HG03060 (cell line): ENCODE data around the gene TSPAN16.
"Not testable (repeated sequence)": the region's sequence is repeated elsewhere in the genome, so short reads cannot be mapped to it uniquely, and the experiment has no call there.

ENCODE experiments used
- ATAC-seq: cut with Tn5 transposase; IDR thresholded peaks from one replicate; pipeline ENCODE4 v1.9.1; 2021; ENCODE audit warnings: low read depth, moderate number of reproducible peaks; ENCODE audit not compliant: unreplicated experiment

The TSPAN16 gene

DNA sequence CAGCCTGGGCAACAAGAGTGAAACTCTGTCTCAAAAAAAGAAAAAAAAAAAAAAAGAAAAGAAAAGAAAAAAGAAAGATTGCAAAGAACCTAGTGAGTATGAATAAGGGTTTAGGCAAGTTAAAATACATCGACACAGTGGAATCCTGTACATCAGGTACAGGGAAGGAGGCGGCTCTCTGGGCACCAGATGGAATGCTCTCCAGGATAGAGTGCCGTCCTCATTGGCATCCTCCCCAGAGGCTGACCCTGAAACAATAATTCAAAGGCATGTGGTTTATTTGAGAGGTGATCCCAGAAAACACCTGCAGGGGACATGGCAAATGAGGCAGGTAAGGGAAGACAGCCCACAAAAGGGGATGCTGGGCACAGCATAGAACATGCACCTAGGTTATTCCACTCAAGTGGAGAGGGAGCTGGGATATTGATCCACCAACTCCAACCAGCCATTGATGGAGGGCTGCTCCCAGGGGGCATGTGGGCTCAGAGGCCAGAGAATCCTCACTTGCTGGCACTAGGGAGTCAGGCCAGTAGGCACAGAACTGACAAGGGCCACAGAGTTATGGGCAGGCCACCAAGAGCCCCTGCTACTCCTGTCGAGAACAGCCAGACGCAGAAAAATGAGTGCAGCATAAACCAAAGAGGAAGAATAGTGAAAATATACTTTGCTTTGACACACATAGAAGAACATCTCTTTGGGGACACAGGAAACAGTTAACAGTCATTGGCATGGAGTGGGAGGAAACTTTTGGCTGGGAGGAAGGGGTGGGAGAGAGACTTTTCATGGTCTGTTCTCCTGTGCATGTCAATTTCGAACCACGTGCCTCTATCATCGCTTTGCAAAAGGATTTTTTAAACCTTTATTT lies 4.2 kb downstream of the TSPAN16 start:
- no peak for ATAC-seq

DNA sequence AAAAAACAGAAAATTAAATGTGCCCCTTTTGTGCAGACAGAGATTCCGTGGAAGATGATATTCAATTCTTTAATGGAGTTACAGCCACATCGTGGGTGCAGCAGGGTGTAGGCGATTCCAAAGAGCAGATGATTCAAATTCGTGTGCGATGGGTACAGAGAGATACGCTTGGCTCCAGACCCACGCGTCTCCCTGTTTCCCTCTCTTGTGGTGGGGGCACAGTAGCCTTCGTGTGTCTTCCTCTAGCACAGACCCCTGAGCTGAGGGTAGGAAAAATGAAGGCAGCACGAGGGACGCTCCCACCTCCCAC lies 4.8 kb downstream of the TSPAN16 start:
- no peak for ATAC-seq

DNA sequence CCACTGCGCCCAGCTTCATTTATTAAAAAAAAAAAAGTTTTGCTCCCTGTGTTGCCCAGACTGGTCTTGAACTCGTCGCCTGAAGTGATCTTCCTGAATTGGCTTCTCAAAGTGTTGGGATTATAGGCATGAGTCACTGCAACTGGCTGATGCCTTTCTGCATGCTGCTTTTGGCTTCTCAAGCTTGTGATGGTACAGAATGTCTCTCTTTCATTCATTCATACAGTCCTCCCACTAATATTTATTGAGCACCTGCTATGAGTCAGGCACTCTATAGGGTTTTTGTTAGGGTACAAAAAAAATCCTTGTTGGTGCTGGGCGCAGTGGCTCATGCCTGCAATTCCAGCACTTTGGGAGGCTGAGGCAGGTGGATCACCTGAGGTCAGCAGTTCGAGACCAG lies 9.0 kb downstream of the TSPAN16 start:
- no peak for ATAC-seq

DNA sequence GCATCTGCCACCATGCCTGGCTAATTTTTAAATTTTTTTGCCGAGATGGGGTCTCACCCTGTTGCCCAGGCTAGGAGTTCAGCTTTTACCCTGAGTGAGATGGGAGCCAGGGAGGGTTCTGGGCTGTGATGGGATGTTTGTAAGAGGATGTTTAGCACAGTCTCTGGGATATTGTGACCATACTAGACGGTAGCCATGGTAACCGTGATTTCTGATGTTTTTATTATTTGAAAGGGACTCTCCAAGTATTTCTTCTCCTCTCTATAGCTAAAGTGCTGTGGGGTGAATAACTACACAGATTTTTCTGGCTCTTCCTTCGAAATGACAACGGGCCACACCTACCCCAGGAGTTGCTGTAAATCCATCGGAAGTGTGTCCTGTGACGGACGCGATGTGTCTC lies 10.4 kb downstream of the TSPAN16 start:
- no peak for ATAC-seq

DNA sequence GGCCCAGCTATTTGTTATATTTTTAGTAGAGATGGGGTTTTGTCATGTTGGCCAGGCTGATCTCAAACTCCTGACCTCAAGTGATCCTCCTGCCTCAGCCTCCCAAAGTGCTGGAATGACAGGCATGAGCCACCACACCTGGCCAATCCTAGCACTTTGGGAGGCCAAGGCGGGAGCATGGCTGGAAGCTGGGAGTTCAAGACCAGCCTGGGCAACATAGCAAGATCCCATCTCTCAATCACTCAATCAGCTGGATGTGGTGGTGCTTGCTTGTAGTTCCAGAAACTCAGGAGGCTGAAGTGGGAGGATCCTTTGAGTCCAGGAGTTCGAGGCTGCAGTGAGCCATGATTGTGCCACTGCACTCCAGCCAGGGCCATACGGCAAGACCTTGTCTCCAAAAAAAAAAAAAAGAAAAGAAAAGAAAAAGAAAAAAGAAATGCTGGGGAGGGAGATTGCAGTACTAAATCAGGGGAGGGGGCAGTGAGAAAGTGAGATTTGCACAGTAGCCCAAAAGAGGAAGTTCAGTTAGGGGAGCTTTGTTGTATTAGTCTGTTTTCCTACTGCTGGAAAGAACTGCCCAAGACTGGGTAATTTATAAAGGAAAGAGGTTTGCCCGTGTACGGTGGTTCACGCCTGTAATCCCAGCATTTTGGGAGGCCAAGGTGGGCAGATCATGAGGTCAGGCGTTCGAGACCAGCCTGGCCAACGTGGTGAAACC lies 24.5 kb downstream of the TSPAN16 start:
- ATAC-seq: not testable (repeated sequence)

DNA sequence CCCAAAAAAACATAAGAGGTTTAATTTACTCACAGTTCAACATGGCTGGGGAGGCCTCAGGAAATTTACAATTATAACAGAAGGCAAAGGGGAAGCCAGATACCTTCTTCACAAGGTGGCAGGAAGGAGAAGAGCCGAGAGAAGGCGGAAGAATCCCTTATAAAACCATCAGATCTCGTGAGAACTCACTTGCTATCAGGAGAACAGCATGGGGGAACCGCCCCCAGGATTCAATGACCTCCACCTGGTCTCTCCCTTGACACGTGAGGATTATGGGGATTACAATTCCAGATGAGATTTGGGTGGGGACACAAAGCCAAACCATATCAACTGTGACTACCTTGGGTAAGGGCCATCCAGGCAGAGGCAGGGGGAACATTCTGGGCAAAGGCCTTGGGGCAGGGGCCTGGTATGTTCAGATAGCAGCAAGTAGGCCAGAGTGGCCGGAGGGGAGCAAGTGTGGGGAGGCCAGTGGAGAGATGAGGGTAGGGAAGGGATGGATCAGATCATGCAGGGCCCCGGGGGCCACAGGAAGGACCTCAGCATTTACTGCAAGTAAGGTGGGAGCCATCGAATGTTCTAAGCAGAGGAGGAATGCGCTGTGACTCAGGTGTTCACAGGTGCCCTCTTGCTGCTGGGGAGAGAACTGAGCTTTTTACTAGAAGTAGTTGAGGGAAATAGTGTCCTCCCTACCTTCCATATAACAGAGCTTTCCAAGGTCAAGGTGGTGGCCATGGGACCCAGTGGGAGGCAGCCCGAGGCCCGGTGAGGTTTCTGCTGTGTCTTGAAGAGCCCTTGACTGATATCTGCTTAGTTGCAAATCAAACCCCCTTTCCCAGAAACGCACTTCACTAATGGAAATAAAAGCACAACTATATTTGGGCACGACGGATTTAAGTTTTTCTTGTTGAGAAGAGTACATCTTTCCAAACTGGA lies 25.5 kb downstream of the TSPAN16 start:
- ATAC-seq: no peak

DNA sequence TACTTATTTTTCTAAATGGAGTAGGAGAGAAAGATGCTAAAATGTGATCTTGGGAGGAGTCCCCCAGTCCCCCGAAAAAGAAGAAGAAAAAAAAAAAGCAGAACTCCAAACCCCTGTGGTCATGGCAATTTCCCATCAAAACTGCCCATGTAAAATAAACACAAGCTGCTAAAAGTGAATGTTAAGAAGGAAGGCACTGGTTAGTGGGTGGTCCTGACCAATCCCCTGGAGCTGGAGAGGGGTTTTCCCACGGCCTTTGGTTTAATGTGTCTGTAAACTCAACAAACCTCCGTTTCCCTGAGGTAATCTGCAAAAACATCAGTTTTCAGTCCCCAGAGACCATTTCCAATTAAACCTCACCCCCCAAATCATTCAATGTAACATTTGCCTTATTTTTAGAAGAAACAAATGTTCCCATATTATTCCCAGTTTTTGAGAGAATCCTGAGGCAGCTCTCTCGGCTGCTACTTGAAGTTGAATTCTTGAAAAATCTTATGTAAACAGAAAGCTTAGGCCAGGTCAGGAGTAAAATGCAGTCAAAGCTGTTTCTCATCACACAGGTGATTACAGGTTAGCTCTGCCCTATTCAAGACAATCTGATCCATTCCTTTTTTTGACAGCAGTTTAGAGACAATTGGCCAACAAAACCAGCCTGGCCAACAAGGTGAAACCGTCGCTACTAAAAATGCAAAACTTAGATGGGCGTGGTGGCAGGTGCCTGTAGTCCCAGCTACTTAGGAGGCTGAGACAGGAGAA lies 26.5 kb downstream of the TSPAN16 start:
- ATAC-seq: no peak

DNA sequence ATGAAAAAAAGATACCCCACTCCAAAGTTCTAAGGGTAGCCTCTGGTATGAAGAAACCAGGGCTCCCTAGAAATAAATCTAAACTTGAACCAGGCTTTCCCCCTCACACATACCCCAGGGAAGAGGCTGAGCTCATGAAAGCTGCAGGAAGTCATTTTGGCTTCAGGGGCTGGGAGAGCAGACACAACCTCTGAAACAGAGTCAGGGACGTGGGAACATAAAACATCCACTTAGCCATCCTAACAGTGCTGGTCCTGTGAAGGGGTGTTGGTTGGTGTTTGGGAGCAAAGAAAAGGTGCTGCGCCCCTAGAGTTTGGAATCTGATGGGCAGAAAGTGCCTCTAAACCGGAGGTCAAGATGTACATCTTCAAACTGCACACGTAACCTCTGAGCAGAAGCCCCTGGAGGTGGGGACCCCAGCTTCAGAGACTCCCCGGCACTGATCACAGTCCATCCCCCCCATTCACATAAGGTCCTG lies 27.7 kb downstream of the TSPAN16 start:
- no peak for ATAC-seq

DNA sequence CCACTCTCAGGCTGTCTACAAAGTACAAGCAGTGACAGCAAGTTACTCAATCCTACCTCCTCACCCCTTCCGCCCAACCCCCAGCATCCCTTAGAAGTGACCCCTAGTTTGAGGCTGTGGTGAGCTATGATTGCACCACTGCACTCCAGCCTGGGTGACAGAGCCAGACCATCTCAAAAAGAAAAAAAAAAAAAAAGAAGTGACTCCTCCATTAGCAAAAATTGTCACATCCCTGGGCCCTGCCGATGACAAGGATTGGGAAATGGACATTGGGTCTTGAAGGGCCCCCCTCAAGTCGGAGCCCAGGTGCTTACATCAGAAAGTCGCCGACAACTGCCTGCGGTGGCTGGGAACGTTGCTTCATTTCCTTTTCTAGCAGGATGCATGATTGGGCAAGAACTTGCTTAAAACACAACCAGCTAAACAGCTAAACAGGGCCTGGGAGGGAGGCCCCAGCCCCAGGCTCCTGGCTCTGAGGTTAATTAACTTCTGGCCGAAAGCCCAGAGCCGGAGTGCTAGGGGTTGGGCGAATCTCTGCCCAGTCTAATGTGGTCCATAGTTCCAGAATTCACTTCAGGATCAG lies 28.2 kb downstream of the TSPAN16 start:
- ATAC-seq: no peak

DNA sequence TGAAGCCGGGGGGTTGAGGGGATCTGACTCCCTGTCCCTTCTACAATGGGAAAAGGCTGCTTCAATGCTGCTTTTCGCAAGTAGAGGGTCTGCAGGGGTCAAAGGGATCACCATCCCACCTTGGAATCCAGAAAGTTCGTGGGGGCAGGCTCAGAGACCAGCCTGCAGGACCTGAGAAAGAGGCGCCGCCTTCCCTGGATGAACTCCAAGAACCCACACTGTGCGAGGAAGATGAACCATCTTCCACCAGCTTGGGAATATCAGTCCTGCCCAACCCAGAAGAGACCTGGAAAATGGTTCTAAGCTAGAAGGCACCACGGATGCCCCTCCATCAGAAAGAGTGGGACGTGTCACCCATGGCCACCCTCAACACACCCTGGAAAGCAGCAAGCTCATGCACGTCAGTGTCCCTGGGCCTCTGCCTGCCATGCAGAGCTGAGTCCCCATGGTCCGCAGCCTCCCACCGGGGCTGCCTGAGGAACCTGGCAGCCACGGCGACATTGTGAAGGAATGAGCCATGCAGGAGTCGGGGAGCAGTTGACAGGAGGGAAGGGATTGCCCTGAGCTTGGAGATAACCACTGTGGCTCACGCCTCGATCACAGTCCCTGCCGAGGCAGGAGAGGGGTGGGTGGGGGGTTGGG lies 28.9 kb downstream of the TSPAN16 start:
- ATAC-seq: no peak

DNA sequence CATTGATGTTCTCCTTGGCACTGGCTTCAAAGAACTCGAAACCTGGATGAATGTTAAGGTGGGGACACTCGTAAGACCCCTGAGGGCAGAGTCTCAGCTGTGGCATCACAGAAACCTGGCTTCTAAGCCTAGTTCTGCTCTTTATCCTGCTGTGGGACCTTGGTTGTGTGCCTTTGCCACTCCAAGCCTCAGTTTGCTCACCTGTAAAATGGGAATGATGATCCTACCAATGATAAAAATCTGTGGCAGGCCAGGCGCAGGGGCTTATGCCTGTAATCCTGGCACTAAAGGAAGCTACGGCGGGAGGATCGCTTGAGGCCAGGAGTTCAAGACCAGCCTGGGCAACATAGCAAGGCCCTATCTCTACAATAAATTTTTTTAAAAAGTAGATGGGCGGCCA lies 29.6 kb downstream of the TSPAN16 start:
- no peak for ATAC-seq

DNA sequence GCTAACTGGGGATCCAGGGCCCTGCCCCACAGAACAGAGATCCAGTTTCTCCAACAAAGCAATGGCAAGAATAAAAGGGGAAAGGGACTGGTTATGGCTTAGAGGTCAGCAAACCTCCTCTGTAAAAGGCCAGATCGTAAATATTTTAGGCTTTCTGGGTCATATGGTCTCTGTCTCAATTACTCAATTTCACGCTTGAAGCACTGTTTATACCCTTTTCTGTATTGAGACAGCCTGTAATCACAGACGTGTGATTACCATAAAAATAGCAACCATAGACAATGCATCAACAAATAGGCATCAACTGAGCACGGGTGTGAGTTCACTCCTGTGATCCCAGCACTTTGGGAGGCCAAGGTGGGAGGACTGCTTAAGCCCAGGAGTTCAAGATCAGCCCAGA lies 34.2 kb downstream of the TSPAN16 start:
- no peak for ATAC-seq

DNA sequence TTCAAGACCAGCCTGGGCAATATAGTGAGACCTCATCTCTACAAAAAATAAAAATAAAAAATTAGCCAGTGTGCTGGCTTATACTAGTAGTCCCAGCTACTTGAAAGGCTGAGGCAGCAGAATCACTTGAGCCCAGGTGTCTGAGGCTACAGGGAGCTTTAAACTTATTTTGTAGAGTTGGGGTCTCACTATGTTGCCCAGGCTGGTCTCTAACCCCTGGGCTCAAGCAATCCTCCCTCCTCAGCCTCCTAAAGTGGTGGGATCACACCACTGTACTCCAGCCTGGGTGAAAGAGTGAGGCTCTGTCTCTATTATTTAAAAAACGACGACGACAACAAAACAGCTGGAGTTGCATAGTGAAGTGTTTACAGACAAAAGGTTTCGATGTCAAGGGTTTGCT lies 35.5 kb downstream of the TSPAN16 start:
- no peak for ATAC-seq

DNA sequence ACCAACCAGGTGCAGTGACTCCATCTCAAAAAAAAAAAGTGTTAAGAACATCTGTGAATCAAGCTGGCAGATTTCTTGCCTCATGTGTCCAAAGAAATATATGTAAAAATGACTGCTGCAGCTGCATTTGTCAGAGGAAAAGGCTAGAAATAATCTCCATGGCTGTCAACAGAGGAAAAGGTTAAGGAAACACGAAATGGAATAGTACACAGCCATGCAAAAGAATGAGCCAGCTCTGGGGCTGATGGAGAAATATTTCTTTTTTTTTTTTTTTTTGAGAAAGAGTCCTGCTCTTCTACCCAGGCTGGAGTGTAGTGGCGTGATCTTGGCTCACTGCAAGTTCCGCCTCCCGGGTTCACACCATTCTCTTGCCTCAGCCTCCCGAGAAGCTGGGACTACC lies 36.9 kb downstream of the TSPAN16 start:
- no peak for ATAC-seq

DNA sequence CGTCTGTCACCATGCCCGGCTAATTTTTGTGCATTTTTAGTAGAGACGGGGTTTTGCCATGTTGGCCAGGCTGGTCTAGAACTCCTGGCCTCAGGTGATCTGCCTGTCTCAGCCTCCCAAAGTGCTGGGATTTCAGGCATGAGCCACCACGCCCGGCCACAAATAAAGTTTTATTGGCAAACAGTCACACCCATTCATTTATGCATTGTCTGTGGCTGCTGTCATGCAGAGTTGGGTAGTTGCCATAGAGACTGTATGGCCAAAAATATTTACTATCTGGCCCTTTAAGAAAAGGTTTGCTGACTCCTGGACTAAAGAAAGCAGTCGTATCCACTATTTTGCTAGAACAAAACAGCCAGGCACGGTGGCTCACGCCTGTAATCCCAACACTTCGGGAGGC lies 37.9 kb downstream of the TSPAN16 start:
- ATAC-seq: not testable (repeated sequence)

DNA sequence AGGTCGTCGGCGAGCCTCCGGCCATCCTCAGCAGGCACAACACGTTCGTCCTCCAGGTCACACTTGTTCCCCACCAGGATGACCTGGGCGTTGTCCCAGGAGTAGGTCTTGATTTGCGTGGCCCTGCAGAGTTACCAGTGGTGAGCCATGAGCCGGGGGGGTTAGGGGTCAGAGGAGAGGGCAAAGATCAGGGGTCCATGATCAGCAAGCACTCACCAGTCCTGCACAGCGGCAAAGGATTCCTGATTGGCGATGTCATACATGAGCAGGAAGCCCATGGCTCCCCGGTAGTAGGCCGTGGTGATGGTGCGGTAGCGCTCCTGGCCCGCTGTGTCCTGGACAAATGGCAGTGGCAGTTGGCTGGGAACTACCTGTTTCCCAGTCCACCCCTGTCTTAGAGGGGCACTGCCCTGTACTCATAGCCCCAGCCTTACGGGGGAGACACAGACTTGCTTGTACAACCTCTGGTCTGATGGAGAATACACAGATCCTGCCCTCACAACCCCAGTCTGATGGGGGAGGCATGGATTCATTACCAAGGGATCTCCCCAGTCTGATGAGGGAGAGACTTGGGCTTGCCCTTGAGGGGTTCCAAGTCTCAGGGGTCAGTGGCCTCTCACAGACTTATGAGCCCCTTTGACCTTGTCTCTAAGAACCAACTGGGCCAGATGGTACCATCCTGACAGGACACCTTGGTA lies 39.6 kb downstream of the TSPAN16 start:
- no peak for ATAC-seq

DNA sequence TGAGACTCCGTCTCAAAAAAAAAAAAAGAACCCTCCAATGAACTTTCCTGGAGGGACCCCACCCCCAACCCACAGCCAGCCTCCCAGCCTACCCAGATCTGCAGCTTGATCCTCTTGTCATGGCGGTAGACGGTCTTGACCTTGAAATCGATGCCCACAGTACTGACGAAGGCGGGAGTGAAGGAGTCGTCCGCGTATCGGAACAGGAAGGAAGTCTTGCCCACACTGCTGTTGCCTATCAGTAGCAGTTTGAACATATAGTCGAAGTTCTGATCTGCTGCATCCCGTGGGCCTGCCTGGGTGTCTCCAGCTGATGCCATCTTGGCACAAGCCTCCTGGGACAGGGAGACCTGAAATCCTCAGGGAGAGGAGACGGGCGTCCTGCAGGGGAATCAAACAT lies 41.1 kb downstream of the TSPAN16 start:
- ATAC-seq: no peak

DNA sequence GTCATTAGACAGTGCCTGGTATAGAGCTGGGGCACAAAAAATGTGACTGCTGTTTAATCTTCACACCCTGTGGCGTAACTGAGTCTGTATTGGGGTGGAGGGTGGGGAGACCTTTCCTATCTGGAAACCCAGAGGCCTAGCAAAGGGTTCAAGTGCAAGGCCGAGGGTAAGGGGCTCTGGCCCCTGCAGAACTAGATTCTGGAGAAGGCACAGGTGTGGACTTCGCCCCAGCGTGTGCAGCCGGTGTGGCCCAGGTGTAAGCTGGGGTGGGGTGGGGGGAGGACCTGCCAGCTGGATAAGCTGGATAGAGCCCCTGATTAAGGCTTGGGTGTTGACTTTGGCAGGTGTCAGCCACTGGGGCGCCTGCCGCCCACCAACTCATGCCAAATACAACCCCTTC lies 42.2 kb downstream of the TSPAN16 start:
- no peak for ATAC-seq
